Fibroblast of skin of back (primary cell): ENCODE results near the gene EID1. TPM values are rescaled to one million over a fixed set of nuclear protein-coding genes. Genes with fewer than 3 reads are reported as not detected.
"Not testable (repeated sequence)": the region's sequence is repeated elsewhere in the genome, so short reads cannot be mapped to it uniquely, and the experiment has no call there.

ENCODE experiments used
- DNase-seq: peaks from one replicate; pipeline ENCODE4 v3.0.0-alpha.2; 2013
- polyA plus RNA-seq, 2 experiments: library from polyadenylated mRNA; unstranded; fragments of 120-200 nt; gene quantifications; one replicate each; pipeline ENCODE4 v1.2.1, GENCODE V29; 2013; ENCODE audit not compliant: insufficient read length in 2 of 2

The EID1 gene
- 224 TPM for polyA plus RNA-seq (2013, experiment 1 of 2; ENCODE audit: insufficient read length)
- 226 TPM for polyA plus RNA-seq (2013, experiment 2 of 2; ENCODE audit: insufficient read length)

GRCh38 chr15:48877630-48878595, at the start of gene EID1:
EID1 (plus strand) TSS chr15:48878134; CDS start chr15:48878177, 43 bp downstream.
- peak; percentile 92 for DNase-seq

- DNase-seq = no peak
Measured at GRCh38 chr15:48828471-48828870, 49.5 kb upstream of the EID1 start.

- no peak for DNase-seq
Measured at GRCh38 chr15:48828906-48829305, 49.0 kb upstream of the EID1 start.

- DNase-seq = no peak
Measured at GRCh38 chr15:48832648-48833047, 45.3 kb upstream of the EID1 start.

GRCh38 chr15:48833526-48834239, 44.3 kb upstream of the EID1 start:
- peak; percentile 19 for DNase-seq

- DNase-seq = no peak
Measured at GRCh38 chr15:48834756-48835155, 43.2 kb upstream of the EID1 start.

- no peak for DNase-seq
Measured at GRCh38 chr15:48842501-48842900, 35.4 kb upstream of the EID1 start.

GRCh38 chr15:48845123-48845522, 32.8 kb upstream of the EID1 start:
- no peak for DNase-seq

GRCh38 chr15:48850648-48851047, 27.3 kb upstream of the EID1 start:
- no peak for DNase-seq

- no peak for DNase-seq
Measured at GRCh38 chr15:48851956-48852355, 26.0 kb upstream of the EID1 start.

GRCh38 chr15:48854434-48854833, 23.5 kb upstream of the EID1 start:
- not testable (repeated sequence) for DNase-seq

GRCh38 chr15:48855501-48856440, 22.2 kb upstream of the EID1 start:
- peak; percentile 64 for DNase-seq

- peak; percentile 72 for DNase-seq
Measured at GRCh38 chr15:48856942-48857341, 21.0 kb upstream of the EID1 start.

GRCh38 chr15:48858401-48858800, 19.5 kb upstream of the EID1 start:
- DNase-seq = peak; percentile 69

GRCh38 chr15:48859426-48859825, 18.5 kb upstream of the EID1 start:
- DNase-seq = peak; percentile 57

- DNase-seq = peak; percentile 66
Measured at GRCh38 chr15:48861813-48862431, 16.0 kb upstream of the EID1 start.

GRCh38 chr15:48862705-48863104, 15.2 kb upstream of the EID1 start:
- no peak for DNase-seq

GRCh38 chr15:48865370-48866079, 12.4 kb upstream of the EID1 start:
- DNase-seq = peak; percentile 89

- peak; percentile 78 for DNase-seq
Measured at GRCh38 chr15:48866141-48866563, 11.8 kb upstream of the EID1 start.

- no peak for DNase-seq
Measured at GRCh38 chr15:48868023-48868422, 9.9 kb upstream of the EID1 start.

GRCh38 chr15:48868536-48868935, 9.4 kb upstream of the EID1 start:
- DNase-seq = peak; percentile 82
